Lower leg skin (tissue), 3 donors: Measurements from ENCODE around the gene MRPS30.

Experiments used
- POLR2A ChIP-seq, 2 donors: fragments of 450-650 bp; IDR thresholded peaks; one replicate each; pipeline ENCODE4 v1.6.1; 2016 to 2017; ENCODE audit warnings: antibody characterized with exemption in 2 of 2, mild to moderate bottlenecking in 1 of 2, moderate library complexity in 1 of 2
- TF ChIP-seq, protein P1 (sequence below), 3 donors: fragments of 450-650 bp; IDR thresholded peaks; one replicate each; pipeline ENCODE4 v1.5.1; 2016; ENCODE audit warnings: antibody characterized with exemption in 3 of 3, mild to moderate bottlenecking in 3 of 3, moderate library complexity in 2 of 3

DNA sequence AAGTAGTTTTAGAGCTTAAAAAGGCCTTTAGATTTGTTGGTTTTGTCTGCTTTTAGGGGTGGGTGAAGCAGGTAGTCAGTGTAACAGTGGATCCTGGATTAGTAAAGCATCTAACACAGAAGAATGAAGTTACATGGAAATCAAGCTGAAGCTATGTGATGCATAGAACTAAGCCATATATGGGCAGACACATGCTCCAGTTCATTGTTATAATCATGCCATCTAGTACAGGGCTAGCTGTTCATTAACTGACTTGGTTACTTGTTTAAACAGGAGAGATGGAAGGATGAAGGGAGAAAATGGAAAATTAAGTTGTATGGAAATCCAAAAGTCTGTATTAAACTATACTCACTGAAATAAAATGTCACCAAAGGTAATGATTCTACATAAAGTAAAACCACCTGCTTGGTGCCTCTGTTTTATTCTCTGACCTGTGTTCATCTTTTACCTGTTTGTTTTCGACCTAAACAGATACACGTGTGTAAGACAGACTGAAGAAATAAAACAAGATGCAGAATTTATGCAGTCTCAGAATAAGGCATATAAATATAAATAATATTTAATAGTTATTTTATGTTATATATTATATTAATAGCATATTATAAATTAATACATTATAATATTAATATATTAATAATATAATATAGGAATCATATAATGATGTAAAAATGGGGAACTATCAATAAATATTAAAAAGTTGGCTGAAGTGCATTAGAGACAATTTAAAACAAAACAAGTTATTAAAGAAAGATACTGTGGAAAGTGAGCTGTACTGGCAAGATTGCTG is 33.9 kb downstream of the MRPS30 start:
- TF ChIP-seq, protein P1, sequence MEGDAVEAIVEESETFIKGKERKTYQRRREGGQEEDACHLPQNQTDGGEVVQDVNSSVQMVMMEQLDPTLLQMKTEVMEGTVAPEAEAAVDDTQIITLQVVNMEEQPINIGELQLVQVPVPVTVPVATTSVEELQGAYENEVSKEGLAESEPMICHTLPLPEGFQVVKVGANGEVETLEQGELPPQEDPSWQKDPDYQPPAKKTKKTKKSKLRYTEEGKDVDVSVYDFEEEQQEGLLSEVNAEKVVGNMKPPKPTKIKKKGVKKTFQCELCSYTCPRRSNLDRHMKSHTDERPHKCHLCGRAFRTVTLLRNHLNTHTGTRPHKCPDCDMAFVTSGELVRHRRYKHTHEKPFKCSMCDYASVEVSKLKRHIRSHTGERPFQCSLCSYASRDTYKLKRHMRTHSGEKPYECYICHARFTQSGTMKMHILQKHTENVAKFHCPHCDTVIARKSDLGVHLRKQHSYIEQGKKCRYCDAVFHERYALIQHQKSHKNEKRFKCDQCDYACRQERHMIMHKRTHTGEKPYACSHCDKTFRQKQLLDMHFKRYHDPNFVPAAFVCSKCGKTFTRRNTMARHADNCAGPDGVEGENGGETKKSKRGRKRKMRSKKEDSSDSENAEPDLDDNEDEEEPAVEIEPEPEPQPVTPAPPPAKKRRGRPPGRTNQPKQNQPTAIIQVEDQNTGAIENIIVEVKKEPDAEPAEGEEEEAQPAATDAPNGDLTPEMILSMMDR (IDR thresholded peaks at IDR 0.05): no peak
- TF ChIP-seq POLR2A (IDR thresholded peaks at IDR 0.05): no peak
